Neural cell (in vitro differentiated cells): ENCODE measurements around the gene KCNQ2.

Experiments
- CTCF ChIP-seq: fragments of 450-650 bp; IDR thresholded peaks from 2 replicates; pipeline ENCODE4 v1.5.1; 2014; ENCODE audit warnings: antibody characterized with exemption, mild to moderate bottlenecking, moderate library complexity; ENCODE audit not compliant: poor library complexity, severe bottlenecking
- EP300 ChIP-seq: fragments of 450-650 bp; conservative IDR thresholded peaks from 2 replicates; pipeline ENCODE4 v1.6.1; 2014; ENCODE audit warnings: antibody characterized with exemption, mild to moderate bottlenecking, moderate library complexity; ENCODE audit not compliant: poor library complexity, severe bottlenecking
- EZH2 ChIP-seq: fragments of 200-600, 300-800 bp; shearing (Covaris generic), sonication (generic); IDR thresholded peaks from 2 replicates; pipeline ENCODE4 v1.6.1; 2014; ENCODE audit warnings: antibody characterized with exemption, low read length, borderline replicate concordance, mild to moderate bottlenecking; ENCODE audit not compliant: insufficient read depth, poor library complexity, severe bottlenecking
- RAD21 ChIP-seq: fragments of 450-650 bp; conservative IDR thresholded peaks from 2 replicates; pipeline ENCODE4 v1.6.1; 2014; ENCODE audit warnings: antibody characterized with exemption, mild to moderate bottlenecking, moderate library complexity
- SMC3 ChIP-seq: fragments of 450-650 bp; conservative IDR thresholded peaks from 2 replicates; pipeline ENCODE4 v1.6.1; 2014; ENCODE audit warnings: antibody characterized with exemption, mild to moderate bottlenecking, moderate library complexity; ENCODE audit not compliant: poor library complexity

- TF ChIP-seq EP300 (no peak), EZH2 (no peak), CTCF (no peak), RAD21 (no peak), SMC3 (no peak)
These were observed 46.5 kb downstream of the KCNQ2 start for GRCh38 chr20:63425846-63426485.
